Measurements from ENCODE around the gene SLC25A23. TPM values are rescaled to one million over a fixed set of nuclear protein-coding genes. Genes with fewer than 3 reads are reported as not detected.
A peak's percentile ranks its signal among the peaks of the same experiment; 100 is the strongest.

SLC25A23 gene
- total RNA-seq, 2 donors from 2014 or later: 89.6 to 97.1 TPM

GRCh38 chr19:6484230-6484629 is 24.6 kb upstream of the SLC25A23 start:
- no peak for ATAC-seq (ENCODE audit: insufficient number of reproducible peaks, low FRiP score, low read depth)
- Histone ChIP-seq H3K4me1 (ENCODE audit: control insufficient read depth in 1 of 2, low read depth in 2 of 2) (no peaks in the 10 kb centered on the region), H3K9me3 (no peaks in the 10 kb centered on the region), H3K4me3 (no peak overlapping the region), H3K36me3 (no peaks in the 10 kb centered on the region), H3K27me3 (replicated peaks; ENCODE audit: insufficient read depth) (no peaks in the 10 kb centered on the region), H3K27ac (no peak overlapping the region)
- DNase-seq (ENCODE audit: low spot score): no peak
- TF ChIP-seq CTCF (IDR thresholded peaks at IDR 0.05): no peak

- H3K36me3 ChIP-seq: no peaks in the 10 kb centered on the region
- DNase-seq (ENCODE audit: low spot score) (no peak), ATAC-seq (ENCODE audit: insufficient number of reproducible peaks, low FRiP score, low read depth) (no peak)
- no peak for TF ChIP-seq CTCF (IDR thresholded peaks at IDR 0.05)
- H3K4me3 ChIP-seq: no peak overlapping the region
- no peak overlapping the region for H3K27ac ChIP-seq
- no peaks in the 10 kb centered on the region for H3K4me1 ChIP-seq (ENCODE audit: control insufficient read depth in 1 of 2, low read depth in 2 of 2)
- no peaks in the 10 kb centered on the region for H3K9me3 ChIP-seq
- no peaks in the 10 kb centered on the region for H3K27me3 ChIP-seq (replicated peaks; ENCODE audit: insufficient read depth)
These were observed 23.6 kb upstream of the SLC25A23 start for GRCh38 chr19:6483235-6483634.

- H3K4me1 ChIP-seq (ENCODE audit: control insufficient read depth in 1 of 2, low read depth in 2 of 2): no peaks in the 10 kb centered on the region
- ATAC-seq (ENCODE audit: insufficient number of reproducible peaks, low FRiP score, low read depth) (no peak), DNase-seq (ENCODE audit: low spot score) (no peak)
- no peak overlapping the region for H3K27ac ChIP-seq
- H3K36me3 ChIP-seq: no peaks in the 10 kb centered on the region
- no peaks in the 10 kb centered on the region for H3K9me3 ChIP-seq
- no peaks in the 10 kb centered on the region for H3K27me3 ChIP-seq (replicated peaks; ENCODE audit: insufficient read depth)
- H3K4me3 ChIP-seq: no peak overlapping the region
- no peak for TF ChIP-seq CTCF (IDR thresholded peaks at IDR 0.05)
These were observed 22.7 kb upstream of the SLC25A23 start for GRCh38 chr19:6482343-6482686.

- ATAC-seq (ENCODE audit: insufficient number of reproducible peaks, low FRiP score, low read depth) (no peak), DNase-seq (ENCODE audit: low spot score) (no peak)
- Histone ChIP-seq H3K4me3 (peak within 1 kb of the TSS; percentile 59), H3K4me1 (ENCODE audit: control insufficient read depth in 1 of 2, low read depth in 2 of 2) (peaks cover 0 to under 1% of the 10 kb centered on the region in 2 donors), H3K27me3 (replicated peaks; ENCODE audit: insufficient read depth) (no peaks in the 10 kb centered on the region), H3K9me3 (no peaks in the 10 kb centered on the region), H3K36me3 (no peaks in the 10 kb centered on the region), H3K27ac (no peak within 1 kb of the TSS)
- TF ChIP-seq CTCF (IDR thresholded peaks at IDR 0.05): no peak
These were observed 22.1 kb upstream of the SLC25A23 start, which contains the start of gene DENND1C for GRCh38 chr19:6481541-6482342. TSS of gene DENND1C (minus strand) at chr19:6481787. CDS start at chr19:6481695, 92 bp downstream.

- Histone ChIP-seq H3K27ac (no peak overlapping the region), H3K4me1 (ENCODE audit: control insufficient read depth in 1 of 2, low read depth in 2 of 2) (peaks cover 0 to 8% of the 10 kb centered on the region in 2 donors), H3K4me3 (peak overlapping the region; percentile 59), H3K27me3 (replicated peaks; ENCODE audit: insufficient read depth) (no peaks in the 10 kb centered on the region), H3K36me3 (no peaks in the 10 kb centered on the region), H3K9me3 (no peaks in the 10 kb centered on the region)
- TF ChIP-seq CTCF (IDR thresholded peaks at IDR 0.05): no peak
- no peak for DNase-seq (ENCODE audit: low spot score)
- ATAC-seq (ENCODE audit: insufficient number of reproducible peaks, low FRiP score, low read depth): no peak
These were observed 21.3 kb upstream of the SLC25A23 start for GRCh38 chr19:6480848-6481415.
